Measurements from ENCODE around the gene PCDH8.

PCDH8 gene

GRCh38 chr13:52840066-52840465 is 8.4 kb downstream of the PCDH8 start:
- TF ChIP-seq CTCF (IDR thresholded peaks at IDR 0.05; ENCODE audit: insufficient read depth, low read length, poor library complexity, severe bottlenecking): no peak
- DNase-seq (ENCODE audit: extremely low read depth, insufficient read length): no peak
- Histone ChIP-seq H3K36me3 (ENCODE audit: control insufficient read depth, insufficient read depth, low read length) (no peaks in the 10 kb centered on the region), H3K4me3 (replicated peaks; ENCODE audit: low read depth, low read length) (no peak overlapping the region), H3K27me3 (replicated peaks; ENCODE audit: control insufficient read depth, insufficient read depth, low read length) (peaks cover 2% of the 10 kb centered on the region)

- Histone ChIP-seq H3K27me3 (replicated peaks; ENCODE audit: control insufficient read depth, insufficient read depth, low read length) (peaks cover 2% of the 10 kb centered on the region; the same call in 1 of the 2 replicates), H3K4me3 (replicated peaks; ENCODE audit: low read depth, low read length) (no peak overlapping the region), H3K36me3 (ENCODE audit: control insufficient read depth, insufficient read depth, low read length) (no peaks in the 10 kb centered on the region)
- DNase-seq (ENCODE audit: extremely low read depth, insufficient read length): no peak
- TF ChIP-seq CTCF (IDR thresholded peaks at IDR 0.05; ENCODE audit: insufficient read depth, low read length, poor library complexity, severe bottlenecking): no peak
Measured at GRCh38 chr13:52838433-52839107, 9.9 kb downstream of the PCDH8 start.

GRCh38 chr13:52837850-52838249 is 10.6 kb downstream of the PCDH8 start:
- no peak for TF ChIP-seq CTCF (IDR thresholded peaks at IDR 0.05; ENCODE audit: insufficient read depth, low read length, poor library complexity, severe bottlenecking)
- Histone ChIP-seq H3K4me3 (replicated peaks; ENCODE audit: low read depth, low read length) (no peak overlapping the region), H3K36me3 (ENCODE audit: control insufficient read depth, insufficient read depth, low read length) (no peaks in the 10 kb centered on the region), H3K27me3 (replicated peaks; ENCODE audit: control insufficient read depth, insufficient read depth, low read length) (peaks cover 2% of the 10 kb centered on the region; the same call in 1 of the 2 replicates)
- no peak for DNase-seq (ENCODE audit: extremely low read depth, insufficient read length)

GRCh38 chr13:52835071-52835839 is 13.2 kb downstream of the PCDH8 start:
- Histone ChIP-seq H3K36me3 (ENCODE audit: control insufficient read depth, insufficient read depth, low read length) (no peaks in the 10 kb centered on the region), H3K27me3 (replicated peaks; ENCODE audit: control insufficient read depth, insufficient read depth, low read length) (peaks cover 2% of the 10 kb centered on the region; the same call in 1 of the 2 replicates), H3K4me3 (replicated peaks; ENCODE audit: low read depth, low read length) (no peak overlapping the region)
- no peak for DNase-seq (ENCODE audit: extremely low read depth, insufficient read length)
- no peak for TF ChIP-seq CTCF (IDR thresholded peaks at IDR 0.05; ENCODE audit: insufficient read depth, low read length, poor library complexity, severe bottlenecking)

GRCh38 chr13:52833296-52833875 is 15.1 kb downstream of the PCDH8 start:
- no peak for TF ChIP-seq CTCF (IDR thresholded peaks at IDR 0.05; ENCODE audit: insufficient read depth, low read length, poor library complexity, severe bottlenecking)
- DNase-seq (ENCODE audit: extremely low read depth, insufficient read length): no peak
- H3K36me3 ChIP-seq (ENCODE audit: control insufficient read depth, insufficient read depth, low read length): no peaks in the 10 kb centered on the region
- no peaks in the 10 kb centered on the region; the same call in 1 of the 2 replicates for H3K27me3 ChIP-seq (replicated peaks; ENCODE audit: control insufficient read depth, insufficient read depth, low read length)
- H3K4me3 ChIP-seq (replicated peaks; ENCODE audit: low read depth, low read length): no peak overlapping the region
